ENCODE measurements around the gene GULP1. TPM values are rescaled to one million over a fixed set of nuclear protein-coding genes. Genes with fewer than 3 reads are reported as not detected.
A peak's percentile ranks its signal among the peaks of the same experiment; 100 is the strongest.

Gene GULP1
- total and polyA plus RNA-seq, 2 donors (not counting 1 experiment from before 2014, with no cell fraction given) = 43.5 to 82.4 TPM

- Histone ChIP-seq H3K27ac (ENCODE audit: insufficient read depth, low read length) (no peak overlapping the region), H3K27me3 (ENCODE audit: control insufficient read depth, insufficient read depth, low read length) (no peaks in the 10 kb centered on the region), H3K36me3 (ENCODE audit: control insufficient read depth, insufficient read depth, low read length) (no peaks in the 10 kb centered on the region), H3K4me1 (ENCODE audit: control insufficient read depth, extremely low read depth, insufficient read depth, low read length) (peaks cover 3% of the 10 kb centered on the region), H3K4me3 (replicated peaks in 1 of 4; ENCODE audit: control extremely low read depth in 1 of 4, insufficient read depth in 1 of 4, low read depth in 3 of 4, low read length in 4 of 4) (no peak overlapping the region), H2AFZ (ENCODE audit: low read length) (no peak overlapping the region), H3K9ac (ENCODE audit: insufficient read depth, low read length) (no peak overlapping the region), H4K20me1 (ENCODE audit: control insufficient read depth, extremely low read depth, insufficient read depth, low read length) (no peaks in the 10 kb centered on the region), H3K4me2 (ENCODE audit: extremely low read depth, insufficient read depth, low read length) (no peak overlapping the region), H3K79me2 (ENCODE audit: control insufficient read depth, insufficient read depth, low read length) (no peaks in the 10 kb centered on the region), H3K9me3 (ENCODE audit: control insufficient read depth, insufficient read depth, low read depth, low read length) (no peaks in the 10 kb centered on the region)
- peak; percentile 69 to 93 for DNase-seq (ENCODE audit: low read depth in 2 of 2)
- no peak for TF ChIP-seq CTCF (conservative IDR thresholded peaks at IDR 0.05 in 1 of 2, IDR thresholded peaks at IDR 0.05 in 1 of 2; ENCODE audit: low read depth in 1 of 2, low read length in 2 of 2)
- no peak for TF ChIP-seq EZH2 (IDR thresholded peaks at IDR 0.05; ENCODE audit: low read length, missing control alignments)
These were observed 309.0 kb downstream of the GULP1 start for GRCh38 chr2:188600536-188601210.

GRCh38 chr2:188601391-188601790 lies 309.7 kb downstream of the GULP1 start:
- peak in 1 of 2 donors; percentile 74 for DNase-seq (ENCODE audit: low read depth in 2 of 2)
- H4K20me1 ChIP-seq (ENCODE audit: control insufficient read depth, extremely low read depth, insufficient read depth, low read length) = no peaks in the 10 kb centered on the region
- no peaks in the 10 kb centered on the region for H3K27me3 ChIP-seq (ENCODE audit: control insufficient read depth, insufficient read depth, low read length)
- H3K4me3 ChIP-seq (replicated peaks in 1 of 4; ENCODE audit: control extremely low read depth in 1 of 4, insufficient read depth in 1 of 4, low read depth in 3 of 4, low read length in 4 of 4) = no peak overlapping the region
- no peak for TF ChIP-seq CTCF (conservative IDR thresholded peaks at IDR 0.05 in 1 of 2, IDR thresholded peaks at IDR 0.05 in 1 of 2; ENCODE audit: low read depth in 1 of 2, low read length in 2 of 2)
- TF ChIP-seq EZH2 (IDR thresholded peaks at IDR 0.05; ENCODE audit: low read length, missing control alignments) = no peak
- no peak overlapping the region for H3K9ac ChIP-seq (ENCODE audit: insufficient read depth, low read length)
- no peaks in the 10 kb centered on the region for H3K9me3 ChIP-seq (ENCODE audit: control insufficient read depth, insufficient read depth, low read depth, low read length)
- H3K36me3 ChIP-seq (ENCODE audit: control insufficient read depth, insufficient read depth, low read length) = no peaks in the 10 kb centered on the region
- no peak overlapping the region for H3K4me2 ChIP-seq (ENCODE audit: extremely low read depth, insufficient read depth, low read length)
- H3K27ac ChIP-seq (ENCODE audit: insufficient read depth, low read length) = no peak overlapping the region
- H2AFZ ChIP-seq (ENCODE audit: low read length) = no peak overlapping the region
- peaks cover 3% of the 10 kb centered on the region for H3K4me1 ChIP-seq (ENCODE audit: control insufficient read depth, extremely low read depth, insufficient read depth, low read length)
- H3K79me2 ChIP-seq (ENCODE audit: control insufficient read depth, insufficient read depth, low read length) = no peaks in the 10 kb centered on the region

GRCh38 chr2:188601927-188602326 lies 310.3 kb downstream of the GULP1 start:
- Histone ChIP-seq H3K9ac (ENCODE audit: insufficient read depth, low read length) (no peak overlapping the region), H4K20me1 (ENCODE audit: control insufficient read depth, extremely low read depth, insufficient read depth, low read length) (no peaks in the 10 kb centered on the region), H3K36me3 (ENCODE audit: control insufficient read depth, insufficient read depth, low read length) (no peaks in the 10 kb centered on the region), H3K4me3 (replicated peaks in 1 of 4; ENCODE audit: control extremely low read depth in 1 of 4, insufficient read depth in 1 of 4, low read depth in 3 of 4, low read length in 4 of 4) (no peak overlapping the region), H3K4me1 (ENCODE audit: control insufficient read depth, extremely low read depth, insufficient read depth, low read length) (peaks cover 3% of the 10 kb centered on the region), H3K27ac (ENCODE audit: insufficient read depth, low read length) (no peak overlapping the region), H3K79me2 (ENCODE audit: control insufficient read depth, insufficient read depth, low read length) (no peaks in the 10 kb centered on the region), H3K9me3 (ENCODE audit: control insufficient read depth, insufficient read depth, low read depth, low read length) (no peaks in the 10 kb centered on the region), H3K4me2 (ENCODE audit: extremely low read depth, insufficient read depth, low read length) (no peak overlapping the region), H2AFZ (ENCODE audit: low read length) (no peak overlapping the region), H3K27me3 (ENCODE audit: control insufficient read depth, insufficient read depth, low read length) (no peaks in the 10 kb centered on the region)
- peak; percentile 47 to 99 for DNase-seq (ENCODE audit: low read depth in 2 of 2)
- no peak for TF ChIP-seq CTCF (conservative IDR thresholded peaks at IDR 0.05 in 1 of 2, IDR thresholded peaks at IDR 0.05 in 1 of 2; ENCODE audit: low read depth in 1 of 2, low read length in 2 of 2)
- no peak for TF ChIP-seq EZH2 (IDR thresholded peaks at IDR 0.05; ENCODE audit: low read length, missing control alignments)
